ENCODE measurements around the gene SKIC2. TPM values are rescaled to one million over a fixed set of nuclear protein-coding genes. Genes with fewer than 3 reads are reported as not detected.
"Not testable (repeated sequence)": the region's sequence is repeated elsewhere in the genome, so short reads cannot be mapped to it uniquely, and the experiment has no call there.

The SKIC2 gene
- total and polyA plus RNA-seq, 2 donors: 25.4 to 110 TPM

GRCh38 chr6:31980998-31981397 lies 22.0 kb downstream of the SKIC2 start:
- H3K36me3 ChIP-seq (ENCODE audit: control insufficient read depth in 2 of 2, insufficient read depth in 2 of 2, low read length in 1 of 2): peaks cover 0 to 14% of the 10 kb centered on the region in 2 donors
- DNase-seq (ENCODE audit: low read depth in 6 of 9, low spot score in 9 of 9); H3K27ac ChIP-seq (ENCODE audit: low read depth in 1 of 2, low read length in 1 of 2); H3K9me3 ChIP-seq (ENCODE audit: control insufficient read depth in 2 of 2, insufficient read depth in 1 of 2, low read length in 1 of 2); H3K27me3 ChIP-seq (ENCODE audit: control insufficient read depth in 2 of 2, insufficient read depth in 1 of 2, low read length in 1 of 2); H3K4me1 ChIP-seq (ENCODE audit: control insufficient read depth in 2 of 2, insufficient read depth in 2 of 2, low read length in 2 of 2); H3K4me3 ChIP-seq (ENCODE audit: low read length in 2 of 2): not testable (repeated sequence)
- no CpG with 5 or more reads among the region's 5 CpGs for WGBS

- not testable (repeated sequence) for H3K4me1 ChIP-seq (ENCODE audit: control insufficient read depth in 2 of 2, insufficient read depth in 2 of 2, low read length in 2 of 2); H3K4me3 ChIP-seq (ENCODE audit: low read length in 2 of 2)
- no CpG with 5 or more reads among the region's 7 CpGs for WGBS
Observed at GRCh38 chr6:31981744-31982143, 22.8 kb downstream of the SKIC2 start, which contains the start of gene C4A. TSS of gene C4A (plus strand) at chr6:31982057. CDS start at chr6:31982108, 51 bp downstream.

GRCh38 chr6:31989363-31989762 lies 30.4 kb downstream of the SKIC2 start:
- not testable (repeated sequence) for H3K9me3 ChIP-seq (ENCODE audit: control insufficient read depth in 2 of 2, insufficient read depth in 1 of 2, low read length in 1 of 2); H3K36me3 ChIP-seq (ENCODE audit: control insufficient read depth in 2 of 2, insufficient read depth in 2 of 2, low read length in 1 of 2); H3K27me3 ChIP-seq (ENCODE audit: control insufficient read depth in 2 of 2, insufficient read depth in 1 of 2, low read length in 1 of 2); H3K27ac ChIP-seq (ENCODE audit: low read depth in 1 of 2, low read length in 1 of 2); DNase-seq (ENCODE audit: low read depth in 6 of 9, low spot score in 9 of 9); H3K4me1 ChIP-seq (ENCODE audit: control insufficient read depth in 2 of 2, insufficient read depth in 2 of 2, low read length in 2 of 2); H3K4me3 ChIP-seq (ENCODE audit: low read length in 2 of 2)
- WGBS: no CpG with 5 or more reads among the region's 10 CpGs

More at GRCh38 chr6:31981744-31982143, 22.8 kb downstream of the SKIC2 start, which contains the start of gene C4A:
- peaks cover 0 to 14% of the 10 kb centered on the region in 2 donors for H3K36me3 ChIP-seq (ENCODE audit: control insufficient read depth in 2 of 2, insufficient read depth in 2 of 2, low read length in 1 of 2)
- H3K27me3 ChIP-seq (ENCODE audit: control insufficient read depth in 2 of 2, insufficient read depth in 1 of 2, low read length in 1 of 2); H3K27ac ChIP-seq (ENCODE audit: low read depth in 1 of 2, low read length in 1 of 2); H3K9me3 ChIP-seq (ENCODE audit: control insufficient read depth in 2 of 2, insufficient read depth in 1 of 2, low read length in 1 of 2); DNase-seq (ENCODE audit: low read depth in 6 of 9, low spot score in 9 of 9): not testable (repeated sequence)

- H3K36me3 ChIP-seq (ENCODE audit: control insufficient read depth in 2 of 2, insufficient read depth in 2 of 2, low read length in 1 of 2); H3K4me1 ChIP-seq (ENCODE audit: control insufficient read depth in 2 of 2, insufficient read depth in 2 of 2, low read length in 2 of 2); H3K9me3 ChIP-seq (ENCODE audit: control insufficient read depth in 2 of 2, insufficient read depth in 1 of 2, low read length in 1 of 2); H3K4me3 ChIP-seq (ENCODE audit: low read length in 2 of 2); H3K27me3 ChIP-seq (ENCODE audit: control insufficient read depth in 2 of 2, insufficient read depth in 1 of 2, low read length in 1 of 2); DNase-seq (ENCODE audit: low read depth in 6 of 9, low spot score in 9 of 9); H3K27ac ChIP-seq (ENCODE audit: low read depth in 1 of 2, low read length in 1 of 2): not testable (repeated sequence)
- WGBS: over 99% methylated on average over 8 of the region's 14 CpGs
Observed at GRCh38 chr6:31994421-31994820, 35.4 kb downstream of the SKIC2 start.

GRCh38 chr6:31996385-31996784 lies 37.4 kb downstream of the SKIC2 start:
- H3K4me1 ChIP-seq (ENCODE audit: control insufficient read depth in 2 of 2, insufficient read depth in 2 of 2, low read length in 2 of 2); DNase-seq (ENCODE audit: low read depth in 6 of 9, low spot score in 9 of 9); H3K27me3 ChIP-seq (ENCODE audit: control insufficient read depth in 2 of 2, insufficient read depth in 1 of 2, low read length in 1 of 2); H3K36me3 ChIP-seq (ENCODE audit: control insufficient read depth in 2 of 2, insufficient read depth in 2 of 2, low read length in 1 of 2); H3K4me3 ChIP-seq (ENCODE audit: low read length in 2 of 2); H3K27ac ChIP-seq (ENCODE audit: low read depth in 1 of 2, low read length in 1 of 2); H3K9me3 ChIP-seq (ENCODE audit: control insufficient read depth in 2 of 2, insufficient read depth in 1 of 2, low read length in 1 of 2): not testable (repeated sequence)
- WGBS: 94% methylated on average over 5 of the region's 6 CpGs

- H3K9me3 ChIP-seq (ENCODE audit: control insufficient read depth in 2 of 2, insufficient read depth in 1 of 2, low read length in 1 of 2); H3K4me1 ChIP-seq (ENCODE audit: control insufficient read depth in 2 of 2, insufficient read depth in 2 of 2, low read length in 2 of 2); H3K27ac ChIP-seq (ENCODE audit: low read depth in 1 of 2, low read length in 1 of 2); H3K4me3 ChIP-seq (ENCODE audit: low read length in 2 of 2); DNase-seq (ENCODE audit: low read depth in 6 of 9, low spot score in 9 of 9); H3K36me3 ChIP-seq (ENCODE audit: control insufficient read depth in 2 of 2, insufficient read depth in 2 of 2, low read length in 1 of 2); H3K27me3 ChIP-seq (ENCODE audit: control insufficient read depth in 2 of 2, insufficient read depth in 1 of 2, low read length in 1 of 2): not testable (repeated sequence)
- WGBS: no CpG with 5 or more reads among the region's 15 CpGs
Observed at GRCh38 chr6:32002546-32003268, 43.7 kb downstream of the SKIC2 start.

- H3K27me3 ChIP-seq (ENCODE audit: control insufficient read depth in 2 of 2, insufficient read depth in 1 of 2, low read length in 1 of 2); H3K36me3 ChIP-seq (ENCODE audit: control insufficient read depth in 2 of 2, insufficient read depth in 2 of 2, low read length in 1 of 2); H3K27ac ChIP-seq (ENCODE audit: low read depth in 1 of 2, low read length in 1 of 2); H3K9me3 ChIP-seq (ENCODE audit: control insufficient read depth in 2 of 2, insufficient read depth in 1 of 2, low read length in 1 of 2); DNase-seq (ENCODE audit: low read depth in 6 of 9, low spot score in 9 of 9); H3K4me1 ChIP-seq (ENCODE audit: control insufficient read depth in 2 of 2, insufficient read depth in 2 of 2, low read length in 2 of 2); H3K4me3 ChIP-seq (ENCODE audit: low read length in 2 of 2): not testable (repeated sequence)
- no CpG with 5 or more reads among the region's 7 CpGs for WGBS
Observed at GRCh38 chr6:32003301-32003700, 44.3 kb downstream of the SKIC2 start.

- 57% methylated on average over 4 of the region's 4 CpGs for WGBS
- H3K4me3 ChIP-seq (ENCODE audit: low read length in 2 of 2); H3K27ac ChIP-seq (ENCODE audit: low read depth in 1 of 2, low read length in 1 of 2); H3K9me3 ChIP-seq (ENCODE audit: control insufficient read depth in 2 of 2, insufficient read depth in 1 of 2, low read length in 1 of 2); DNase-seq (ENCODE audit: low read depth in 6 of 9, low spot score in 9 of 9); H3K27me3 ChIP-seq (ENCODE audit: control insufficient read depth in 2 of 2, insufficient read depth in 1 of 2, low read length in 1 of 2); H3K36me3 ChIP-seq (ENCODE audit: control insufficient read depth in 2 of 2, insufficient read depth in 2 of 2, low read length in 1 of 2); H3K4me1 ChIP-seq (ENCODE audit: control insufficient read depth in 2 of 2, insufficient read depth in 2 of 2, low read length in 2 of 2): not testable (repeated sequence)
Observed at GRCh38 chr6:32004393-32004792, 45.4 kb downstream of the SKIC2 start.

- 64% methylated on average over 9 of the region's 13 CpGs for WGBS
Observed at GRCh38 chr6:32004864-32005537, 46.0 kb downstream of the SKIC2 start.

More at GRCh38 chr6:32004864-32005537, 46.0 kb downstream of the SKIC2 start:
- H3K36me3 ChIP-seq (ENCODE audit: control insufficient read depth in 2 of 2, insufficient read depth in 2 of 2, low read length in 1 of 2); H3K27me3 ChIP-seq (ENCODE audit: control insufficient read depth in 2 of 2, insufficient read depth in 1 of 2, low read length in 1 of 2); H3K4me3 ChIP-seq (ENCODE audit: low read length in 2 of 2); H3K4me1 ChIP-seq (ENCODE audit: control insufficient read depth in 2 of 2, insufficient read depth in 2 of 2, low read length in 2 of 2); H3K9me3 ChIP-seq (ENCODE audit: control insufficient read depth in 2 of 2, insufficient read depth in 1 of 2, low read length in 1 of 2); DNase-seq (ENCODE audit: low read depth in 6 of 9, low spot score in 9 of 9): not testable (repeated sequence)
- H3K27ac ChIP-seq (ENCODE audit: low read depth in 1 of 2, low read length in 1 of 2): peak overlapping the region in 1 of 2 donors; percentile 42
